ENCODE measurements around the gene DNAJC6.
"Not testable (repeated sequence)": the region's sequence is repeated elsewhere in the genome, so short reads cannot be mapped to it uniquely, and the experiment has no call there.

Gene DNAJC6

DNA sequence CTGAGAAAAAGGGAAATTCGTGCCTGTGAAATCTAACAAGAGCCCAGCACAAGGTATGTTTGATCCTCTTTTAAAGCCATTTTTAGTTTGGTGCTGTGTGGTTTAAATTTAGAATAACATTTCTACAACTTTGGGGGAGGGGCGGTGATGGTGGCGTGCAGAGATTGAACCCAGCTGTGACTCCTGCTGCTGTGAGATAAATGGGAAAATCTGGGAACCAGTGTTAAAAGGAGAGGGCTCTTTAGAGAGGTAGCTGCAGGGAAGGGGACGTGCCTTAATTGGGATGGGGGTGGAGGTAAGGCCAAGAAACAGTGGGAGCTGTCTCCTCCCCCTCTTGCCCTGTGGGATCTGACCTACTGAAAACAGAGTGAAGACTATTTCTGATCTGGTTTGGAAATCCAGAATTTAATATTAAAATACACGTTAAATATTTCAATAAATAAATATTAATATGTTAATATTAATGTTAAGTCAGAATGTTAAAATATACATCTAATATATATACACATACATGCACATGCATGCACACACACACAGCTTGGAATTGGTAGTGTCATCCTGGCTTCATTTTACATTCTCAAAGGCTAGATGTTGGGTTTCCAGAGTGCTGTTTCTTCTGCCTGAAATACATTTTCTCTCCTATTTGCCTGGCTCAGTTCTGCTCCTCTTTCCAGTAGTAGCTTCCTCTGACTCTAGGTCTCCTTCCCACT, 30.1 kb upstream of the DNAJC6 start:
- ATAC-seq, result no peak
- H3K27ac Mint-ChIP-seq, result no peak overlapping the region
- no peaks in the 10 kb centered on the region for H3K4me1 Mint-ChIP-seq
- no peaks in the 10 kb centered on the region for H3K36me3 Mint-ChIP-seq
- no peaks in the 10 kb centered on the region for H3K9me3 Mint-ChIP-seq
- DNase-seq (ENCODE audit: low spot score in 2 of 2), result no peak
- no peak overlapping the region for H3K4me3 Mint-ChIP-seq

GRCh38 chr1:65281846-65282245, 27.5 kb upstream of the DNAJC6 start:
- no peak overlapping the region for H3K4me3 Mint-ChIP-seq
- no peaks in the 10 kb centered on the region for H3K9me3 Mint-ChIP-seq
- H3K27ac Mint-ChIP-seq, result no peak overlapping the region
- H3K36me3 Mint-ChIP-seq, result no peaks in the 10 kb centered on the region
- DNase-seq (ENCODE audit: low spot score in 2 of 2) (no peak), ATAC-seq (no peak)
- no peaks in the 10 kb centered on the region for H3K4me1 Mint-ChIP-seq

DNA sequence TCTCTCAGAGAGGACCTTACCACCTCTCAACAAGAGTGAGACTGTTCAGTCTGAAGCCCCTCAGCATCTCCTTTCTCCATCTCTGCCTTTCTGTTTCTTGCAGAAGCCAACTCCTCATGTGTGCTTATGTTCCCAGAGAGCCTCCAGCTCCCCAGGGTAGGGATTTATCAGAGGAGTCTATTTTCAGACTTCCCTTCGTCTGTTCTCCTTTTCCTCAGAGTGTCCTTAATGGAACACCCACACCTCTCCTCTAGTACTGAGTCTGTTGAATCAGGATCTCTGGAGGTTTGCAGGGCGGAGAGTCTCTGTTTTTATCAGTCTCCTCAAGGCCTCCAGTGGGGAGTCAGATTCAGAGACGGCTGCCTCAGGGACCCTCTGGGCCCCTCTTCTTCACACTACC, 25.1 kb upstream of the DNAJC6 start:
- DNase-seq (ENCODE audit: low spot score in 2 of 2) (no peak), ATAC-seq (no peak)
- H3K36me3 Mint-ChIP-seq, result no peaks in the 10 kb centered on the region
- no peak overlapping the region for H3K4me3 Mint-ChIP-seq
- peak overlapping the region; percentile 21 for H3K27ac Mint-ChIP-seq
- no peaks in the 10 kb centered on the region for H3K4me1 Mint-ChIP-seq
- H3K9me3 Mint-ChIP-seq, result no peaks in the 10 kb centered on the region

DNA sequence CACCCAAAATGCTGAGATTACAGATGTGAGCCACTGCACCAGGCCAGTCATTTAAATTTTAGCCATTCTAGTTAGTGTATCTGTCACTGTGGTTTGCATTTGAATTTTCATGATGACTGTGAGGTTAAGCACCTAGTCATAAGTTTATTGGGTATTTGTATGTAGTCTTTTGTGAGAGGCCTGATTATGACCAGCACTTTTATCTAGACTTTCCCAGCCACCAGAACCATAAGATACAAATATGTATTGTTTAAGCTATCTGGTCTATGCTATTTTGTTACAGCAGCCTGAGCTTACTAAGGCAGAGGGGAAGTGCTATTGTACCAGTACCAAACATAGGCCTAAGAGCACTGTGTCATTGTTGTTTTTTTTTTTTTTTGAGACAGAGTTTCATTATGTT, 19.9 kb upstream of the DNAJC6 start:
- H3K4me1 Mint-ChIP-seq, result no peaks in the 10 kb centered on the region
- no peaks in the 10 kb centered on the region for H3K36me3 Mint-ChIP-seq
- no peaks in the 10 kb centered on the region for H3K9me3 Mint-ChIP-seq
- H3K27ac Mint-ChIP-seq, result no peak overlapping the region
- ATAC-seq (peak; percentile 97), DNase-seq (ENCODE audit: low spot score in 2 of 2) (no peak)
- H3K4me3 Mint-ChIP-seq, result no peak overlapping the region

- DNase-seq (ENCODE audit: low spot score in 2 of 2); H3K4me3 Mint-ChIP-seq; H3K27ac Mint-ChIP-seq; H3K9me3 Mint-ChIP-seq; H3K36me3 Mint-ChIP-seq; ATAC-seq; H3K4me1 Mint-ChIP-seq: not testable (repeated sequence)
These were observed 17.5 kb upstream of the DNAJC6 start for GRCh38 chr1:65291818-65292217.

DNA sequence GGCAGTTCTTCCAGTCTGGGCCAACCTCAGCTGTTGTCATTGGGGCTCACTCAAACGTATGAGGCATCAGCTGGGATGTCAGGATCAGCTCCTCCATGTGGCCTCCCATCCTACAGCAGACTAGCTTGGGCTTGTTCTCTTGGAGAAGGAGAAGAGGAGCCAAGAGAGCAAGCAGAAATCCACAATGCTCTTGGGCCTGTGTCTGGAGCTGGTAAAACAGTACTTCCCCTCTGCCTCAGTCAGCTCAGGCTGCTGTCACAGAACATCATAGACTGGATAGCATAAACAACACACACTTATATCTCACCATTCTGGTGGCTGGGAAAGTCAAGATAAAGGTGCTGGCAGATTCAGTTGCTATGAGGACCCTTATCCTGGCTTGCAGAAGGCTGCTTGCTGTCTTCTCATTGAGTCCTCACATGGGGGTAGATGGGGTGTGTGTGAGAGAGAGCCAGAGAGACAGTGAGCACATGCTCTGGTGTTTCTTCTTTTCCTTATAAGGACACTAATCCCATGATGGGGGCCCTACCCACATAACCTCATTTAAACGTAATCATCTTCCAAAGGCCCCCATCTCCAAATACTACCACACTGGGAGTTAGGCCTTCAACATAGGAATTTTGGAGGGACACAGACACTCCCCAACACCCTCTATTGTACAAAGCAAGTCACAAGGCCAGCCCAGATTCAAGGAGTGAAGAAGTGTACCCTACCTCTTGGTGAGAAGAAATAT, 16.3 kb upstream of the DNAJC6 start:
- no peaks in the 10 kb centered on the region for H3K36me3 Mint-ChIP-seq

GRCh38 chr1:65297706-65298105, 11.6 kb upstream of the DNAJC6 start:
- no peak overlapping the region for H3K27ac Mint-ChIP-seq
- no peak overlapping the region for H3K4me3 Mint-ChIP-seq
- H3K9me3 Mint-ChIP-seq, result no peaks in the 10 kb centered on the region
- no peak for DNase-seq (ENCODE audit: low spot score in 2 of 2)
- H3K4me1 Mint-ChIP-seq, result no peaks in the 10 kb centered on the region
- H3K36me3 Mint-ChIP-seq, result no peaks in the 10 kb centered on the region
- ATAC-seq, result no peak

More for the DNA sequence above, 16.3 kb upstream of the DNAJC6 start:
- ATAC-seq (no peak), DNase-seq (ENCODE audit: low spot score in 2 of 2) (no peak)
- H3K27ac Mint-ChIP-seq, result no peak overlapping the region
- no peak overlapping the region for H3K4me3 Mint-ChIP-seq
- no peaks in the 10 kb centered on the region for H3K9me3 Mint-ChIP-seq
- H3K4me1 Mint-ChIP-seq, result no peaks in the 10 kb centered on the region

GRCh38 chr1:65299328-65299727, 10.0 kb upstream of the DNAJC6 start:
- DNase-seq (ENCODE audit: low spot score in 2 of 2) (no peak), ATAC-seq (no peak)
- Mint-ChIP-seq H3K4me3 (no peak overlapping the region), H3K9me3 (no peaks in the 10 kb centered on the region), H3K4me1 (no peaks in the 10 kb centered on the region), H3K36me3 (no peaks in the 10 kb centered on the region), H3K27ac (no peak overlapping the region)

GRCh38 chr1:65308781-65309303, 501 bp upstream of the DNAJC6 start:
- Mint-ChIP-seq H3K4me1 (peaks cover 5% of the 10 kb centered on the region), H3K36me3 (no peaks in the 10 kb centered on the region), H3K27ac (no peak overlapping the region), H3K4me3 (peak overlapping the region; percentile 67), H3K9me3 (no peaks in the 10 kb centered on the region)
- DNase-seq (ENCODE audit: low spot score in 2 of 2), result no peak
- ATAC-seq, result no peak

DNA sequence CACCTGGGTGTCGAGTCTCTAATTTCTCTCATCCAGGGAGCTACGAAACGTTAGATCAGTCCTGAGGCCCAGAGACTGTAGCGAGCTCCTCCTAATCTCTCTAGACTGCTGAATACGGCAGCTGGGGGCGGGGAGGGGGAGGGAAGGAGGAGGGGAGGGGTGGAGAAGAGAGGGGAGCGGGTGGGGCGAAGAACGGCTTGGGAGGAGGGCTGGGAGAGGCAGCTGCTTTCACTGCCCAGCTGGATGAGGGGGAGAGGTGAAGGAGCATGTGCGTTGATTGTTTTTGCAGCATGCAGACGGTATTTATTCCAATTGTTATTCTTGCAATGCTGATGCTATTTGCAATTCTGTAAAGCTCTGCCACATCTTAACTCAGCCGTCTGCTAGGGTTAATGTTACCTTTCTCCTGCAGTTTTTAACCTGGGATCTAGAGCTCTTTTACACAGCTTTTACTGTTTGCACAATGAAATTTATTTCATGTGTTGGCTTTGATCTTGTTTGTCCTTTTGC, 790 bp downstream of the DNAJC6 start:
- no peak for DNase-seq (ENCODE audit: low spot score in 2 of 2)
- Mint-ChIP-seq H3K9me3 (no peaks in the 10 kb centered on the region), H3K4me1 (peaks cover 5% of the 10 kb centered on the region), H3K27ac (no peak overlapping the region), H3K4me3 (peak overlapping the region; percentile 67), H3K36me3 (no peaks in the 10 kb centered on the region)
- ATAC-seq, result peak; percentile 24

GRCh38 chr1:65311760-65312159, 2.4 kb downstream of the DNAJC6 start:
- no peak for DNase-seq (ENCODE audit: low spot score in 2 of 2)
- peaks cover 5% of the 10 kb centered on the region for H3K4me1 Mint-ChIP-seq
- H3K4me3 Mint-ChIP-seq, result no peak overlapping the region
- no peak overlapping the region for H3K27ac Mint-ChIP-seq
- no peaks in the 10 kb centered on the region for H3K36me3 Mint-ChIP-seq
- H3K9me3 Mint-ChIP-seq, result no peaks in the 10 kb centered on the region
- ATAC-seq, result no peak

DNA sequence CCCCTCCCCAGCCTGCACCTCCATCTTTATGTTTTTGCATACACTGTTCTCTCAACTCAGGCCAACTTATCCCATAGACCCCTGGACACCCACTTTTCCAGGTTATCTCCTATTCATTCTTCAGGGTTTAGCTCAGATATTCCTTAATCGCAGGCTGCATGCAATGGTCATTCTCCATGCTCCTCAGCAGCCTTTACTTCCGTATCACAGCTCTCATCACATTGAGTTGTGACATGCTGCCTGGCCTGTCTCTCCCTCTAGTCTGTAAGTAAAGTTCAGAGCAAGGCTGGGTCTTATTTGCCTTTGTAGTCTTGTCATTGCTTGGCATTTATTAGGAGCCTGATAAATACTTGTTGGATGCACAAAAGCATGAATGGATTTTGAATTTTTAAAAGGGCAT, 6.9 kb downstream of the DNAJC6 start:
- Mint-ChIP-seq H3K4me3 (no peak overlapping the region), H3K4me1 (no peaks in the 10 kb centered on the region), H3K36me3 (no peaks in the 10 kb centered on the region), H3K9me3 (peaks cover 3% of the 10 kb centered on the region), H3K27ac (no peak overlapping the region)
- DNase-seq (ENCODE audit: low spot score in 2 of 2), result no peak
- no peak for ATAC-seq

GRCh38 chr1:65317866-65318653, 8.7 kb downstream of the DNAJC6 start:
- ATAC-seq, result no peak
- H3K4me3 Mint-ChIP-seq, result no peak overlapping the region
- no peak for DNase-seq (ENCODE audit: low spot score in 2 of 2)

DNA sequence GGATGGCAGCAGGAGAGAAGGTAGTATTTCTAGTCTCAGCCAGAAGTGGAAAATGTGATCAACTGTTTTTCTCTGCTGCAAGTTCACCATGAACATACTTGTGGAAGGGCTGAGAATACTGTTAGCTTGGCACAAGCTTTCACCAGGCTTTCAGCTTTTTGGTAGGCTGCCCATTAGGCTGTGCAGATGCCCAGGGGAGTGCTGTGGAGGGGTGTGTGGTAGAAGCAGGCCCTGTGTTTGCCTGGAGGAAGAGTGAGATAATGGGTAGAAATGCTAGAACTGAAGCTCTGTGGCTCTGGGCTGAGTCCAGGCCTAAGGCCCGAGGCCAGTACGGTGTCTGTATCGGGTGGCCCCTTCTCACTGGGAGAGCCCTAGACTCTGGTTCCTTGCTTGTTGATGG, 9.8 kb downstream of the DNAJC6 start:
- H3K36me3 Mint-ChIP-seq, result no peaks in the 10 kb centered on the region

More at GRCh38 chr1:65317866-65318653, 8.7 kb downstream of the DNAJC6 start:
- H3K9me3 Mint-ChIP-seq, result peaks cover 3% of the 10 kb centered on the region
- no peak overlapping the region for H3K27ac Mint-ChIP-seq
- H3K4me1 Mint-ChIP-seq, result peaks cover 1% of the 10 kb centered on the region
- H3K36me3 Mint-ChIP-seq, result no peaks in the 10 kb centered on the region

DNA sequence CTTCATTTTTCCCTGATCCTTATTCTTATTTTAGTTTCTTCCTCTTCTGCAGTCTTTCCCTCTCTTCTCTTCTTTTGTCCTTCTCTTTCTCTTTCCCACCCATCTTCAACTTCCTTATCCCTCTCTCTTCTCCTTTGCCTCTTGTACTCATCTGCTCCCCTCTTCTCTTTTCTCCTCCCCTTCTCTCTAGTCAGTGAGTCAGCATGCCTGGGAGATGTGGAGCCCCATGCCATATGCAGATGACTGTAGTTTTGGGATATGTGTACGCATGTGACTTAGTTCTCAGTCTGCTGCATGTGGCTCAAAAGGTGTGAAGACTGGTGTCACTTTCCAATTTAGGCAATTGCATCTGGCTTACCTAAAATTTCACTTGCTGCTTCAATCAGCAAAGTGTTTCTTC, 10.4 kb downstream of the DNAJC6 start:
- H3K9me3 Mint-ChIP-seq, result peaks cover 6% of the 10 kb centered on the region
- no peak for ATAC-seq

More for the DNA sequence above, 9.8 kb downstream of the DNAJC6 start:
- Mint-ChIP-seq H3K9me3 (peaks cover 6% of the 10 kb centered on the region), H3K4me1 (peaks cover 8% of the 10 kb centered on the region), H3K4me3 (no peak overlapping the region), H3K27ac (no peak overlapping the region)
- no peak for ATAC-seq
- no peak for DNase-seq (ENCODE audit: low spot score in 2 of 2)

More for the DNA sequence above, 10.4 kb downstream of the DNAJC6 start:
- H3K4me1 Mint-ChIP-seq, result peaks cover 8% of the 10 kb centered on the region
- H3K36me3 Mint-ChIP-seq, result no peaks in the 10 kb centered on the region
- no peak overlapping the region for H3K4me3 Mint-ChIP-seq
- DNase-seq (ENCODE audit: low spot score in 2 of 2), result no peak
- H3K27ac Mint-ChIP-seq, result no peak overlapping the region
